Neuronal stem cell (in vitro differentiated cells): Measurements from ENCODE around the gene AQP2.

Source experiments
- DNase-seq: peaks from one replicate; pipeline ENCODE4 v3.0.0-alpha.2; 2013; ENCODE audit warnings: low spot score
- H2AFZ ChIP-seq: one replicate; pipeline ENCODE4 v1.6.1; 2013; ENCODE audit warnings: mild to moderate bottlenecking, low read length, inconsistent platforms
- H2AK5ac ChIP-seq: 2 replicates; pipeline ENCODE4 v1.6.1; 2013; ENCODE audit warnings: low read depth, mild to moderate bottlenecking, inconsistent platforms, low read length, moderate library complexity, mixed read lengths
- H2BK120ac ChIP-seq: 2 replicates; pipeline ENCODE4 v1.6.1; 2013; ENCODE audit warnings: low read depth, mild to moderate bottlenecking, inconsistent platforms, low read length, moderate library complexity, mixed read lengths
- H2BK12ac ChIP-seq: one replicate; pipeline ENCODE4 v1.6.1; 2013; ENCODE audit warnings: low read length, inconsistent platforms
- H2BK15ac ChIP-seq: 2 replicates; pipeline ENCODE4 v1.6.1; 2013; ENCODE audit warnings: mild to moderate bottlenecking, low read length, inconsistent platforms, mixed read lengths
- H2BK5ac ChIP-seq: one replicate; pipeline ENCODE4 v1.6.1; 2013; ENCODE audit warnings: inconsistent platforms, mild to moderate bottlenecking, low read length, moderate library complexity
- H3K14ac ChIP-seq: one replicate; pipeline ENCODE4 v1.6.1; 2013; ENCODE audit warnings: low read length, inconsistent platforms
- H3K18ac ChIP-seq: 2 replicates; pipeline ENCODE4 v1.6.1; 2013; ENCODE audit warnings: low read length, inconsistent platforms
- H3K23ac ChIP-seq: 2 replicates; pipeline ENCODE4 v1.6.1; 2013; ENCODE audit warnings: low read depth, mild to moderate bottlenecking, mixed read lengths, low read length, inconsistent platforms; ENCODE audit not compliant: poor library complexity
- H3K27ac ChIP-seq: replicated peaks from 3 replicates; pipeline ENCODE4 v1.5.1; 2013; ENCODE audit warnings: low read length, inconsistent platforms
- H3K27me3 ChIP-seq, 3 experiments: 2 replicates each; pipeline ENCODE4 v1.6.1; 2013; ENCODE audit warnings: low read length in 3 of 3, mild to moderate bottlenecking in 2 of 3, inconsistent platforms in 1 of 3, low read depth in 1 of 3, mixed read lengths in 1 of 3, moderate library complexity in 1 of 3; ENCODE audit not compliant: control insufficient read depth in 3 of 3, insufficient read depth in 3 of 3
- H3K36me3 ChIP-seq, 2 donors: replicated peaks in 1 of 2; 2 replicates each; pipeline ENCODE4 v1.6.1; 2013; ENCODE audit warnings: low read length in 2 of 2; ENCODE audit not compliant: control insufficient read depth in 2 of 2, insufficient read depth in 2 of 2
- H3K4ac ChIP-seq: 2 replicates; pipeline ENCODE4 v1.6.1; 2013; ENCODE audit warnings: inconsistent platforms, mild to moderate bottlenecking, low read length, moderate library complexity
- H3K4me1 ChIP-seq, 2 donors: 1 replicate in 1 of 2; 2 replicates in 1 of 2; pipeline ENCODE4 v1.6.1; 2013; ENCODE audit warnings: low read length in 2 of 2, low read depth in 1 of 2; ENCODE audit not compliant: control insufficient read depth in 2 of 2, insufficient read depth in 1 of 2
- H3K4me2 ChIP-seq: one replicate; pipeline ENCODE4 v1.6.1; 2013; ENCODE audit warnings: mild to moderate bottlenecking, low read length, inconsistent platforms; ENCODE audit not compliant: insufficient read depth, poor library complexity, severe bottlenecking
- H3K4me3 ChIP-seq, 2 donors: 2 replicates each; pipeline ENCODE4 v1.5.1; 2013; ENCODE audit warnings: low read length in 2 of 2, mild to moderate bottlenecking in 2 of 2, inconsistent platforms in 1 of 2, moderate library complexity in 1 of 2
- H3K79me1 ChIP-seq: one replicate; pipeline ENCODE4 v1.6.1; 2013; ENCODE audit warnings: low read depth, mild to moderate bottlenecking, inconsistent platforms, low read length, moderate library complexity
- H3K9ac ChIP-seq: one replicate; pipeline ENCODE4 v1.6.1; 2013; ENCODE audit warnings: mild to moderate bottlenecking, low read depth, low read length, inconsistent platforms; ENCODE audit not compliant: poor library complexity
- H3K9me3 ChIP-seq, 2 donors: replicated peaks in 1 of 2; 2 replicates each; pipeline versions ENCODE3 to v1.6.1; 2013; ENCODE audit warnings: low read length in 2 of 2, mild to moderate bottlenecking in 2 of 2, inconsistent platforms in 1 of 2, low read depth in 1 of 2, mixed read lengths in 1 of 2, moderate library complexity in 1 of 2; ENCODE audit not compliant: control insufficient read depth in 2 of 2, insufficient read depth in 1 of 2
- H4K8ac ChIP-seq: one replicate; pipeline ENCODE4 v1.6.1; 2013; ENCODE audit warnings: low read depth, mild to moderate bottlenecking, inconsistent platforms, low read length, moderate library complexity
- H4K91ac ChIP-seq: one replicate; pipeline ENCODE4 v1.6.1; 2013; ENCODE audit warnings: low read length, low read depth, mild to moderate bottlenecking, inconsistent platforms; ENCODE audit not compliant: poor library complexity
- WGBS, 2 donors: extraction: QIAGEN DNeasy Blood & Tissue Kit; methylation state at CpG; one replicate each; pipeline ENCODE4 v1.1.7; 2013; ENCODE audit warnings: missing lambda C conversion rate in 2 of 2, mixed read lengths in 1 of 2; ENCODE audit not compliant: insufficient read length in 2 of 2, insufficient replicate concordance in 1 of 2; ENCODE audit errors: extremely low coverage in 2 of 2; 5-methylcytosine and 5-hydroxymethylcytosine counted together

Gene AQP2

DNA sequence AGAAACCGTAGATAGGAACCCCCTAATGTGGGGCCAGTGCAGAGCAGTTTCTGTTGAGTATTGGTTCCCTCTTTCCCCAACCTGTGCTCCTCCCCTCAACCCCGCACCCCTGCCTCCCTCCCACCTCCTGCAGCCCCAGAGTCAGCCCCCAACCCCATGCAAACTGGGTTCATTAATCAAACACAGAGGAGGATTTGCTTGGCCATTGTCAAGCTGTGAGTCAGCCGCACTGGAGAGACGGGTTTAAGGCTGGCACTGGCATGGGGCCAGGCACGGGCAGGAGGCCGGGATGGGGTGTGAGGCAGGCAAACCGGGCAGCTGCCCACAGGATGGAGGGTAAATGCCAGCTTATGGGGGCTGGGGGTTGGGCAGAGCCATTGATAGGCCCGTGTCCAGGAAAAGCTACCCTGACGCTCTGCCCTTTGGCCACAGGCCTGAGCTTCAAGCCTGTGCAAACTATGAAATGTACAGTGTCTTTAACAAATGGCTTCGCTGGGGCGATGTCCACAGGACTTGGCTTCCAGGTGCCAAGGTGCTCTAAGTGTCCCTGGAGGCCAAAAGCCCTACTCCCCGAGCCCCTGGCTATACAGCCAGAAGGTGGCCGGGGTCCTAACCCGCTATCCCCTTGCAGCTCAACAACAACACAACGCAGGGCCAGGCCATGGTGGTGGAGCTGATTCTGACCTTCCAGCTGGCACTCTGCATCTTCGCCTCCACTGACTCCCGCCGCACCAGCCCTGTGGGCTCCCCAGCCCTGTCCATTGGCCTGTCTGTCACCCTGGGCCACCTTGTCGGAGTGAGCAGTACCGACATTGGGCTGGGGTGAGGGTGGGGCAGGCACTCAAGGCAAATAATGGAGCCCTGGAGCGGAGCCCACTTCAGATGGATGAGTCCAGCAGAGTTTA lies 12.6 kb downstream of the AQP2 start:
- no peak overlapping the region for H2AFZ ChIP-seq
- H2AK5ac ChIP-seq = peak overlapping the region; percentile 56
- WGBS, 2 donors = no CpG with 5 or more reads among the region's 21 CpGs
- H4K8ac ChIP-seq = no peak overlapping the region
- H3K79me1 ChIP-seq = no peaks in the 10 kb centered on the region
- H2BK12ac ChIP-seq = no peak overlapping the region
- H3K4me3 ChIP-seq = no peak overlapping the region
- H2BK15ac ChIP-seq = no peak overlapping the region
- no peak overlapping the region for H3K18ac ChIP-seq
- H3K27me3 ChIP-seq = peaks cover 8 to 42% (median 24%) of the 10 kb centered on the region in 3 experiments
- H3K4ac ChIP-seq = no peak overlapping the region
- H3K14ac ChIP-seq = no peak overlapping the region
- no peak for DNase-seq
- no peak overlapping the region for H3K9ac ChIP-seq
- no peak overlapping the region for H4K91ac ChIP-seq
- no peaks in the 10 kb centered on the region for H3K36me3 ChIP-seq
- H3K4me1 ChIP-seq = peaks cover 26 to 33% of the 10 kb centered on the region in 2 donors
- H2BK5ac ChIP-seq = no peak overlapping the region
- no peaks in the 10 kb centered on the region for H3K9me3 ChIP-seq
- peak overlapping the region; percentile 80 for H3K23ac ChIP-seq
- no peak overlapping the region for H3K27ac ChIP-seq
- no peak overlapping the region for H3K4me2 ChIP-seq
- no peak overlapping the region for H2BK120ac ChIP-seq

- H3K79me1 ChIP-seq = no peaks in the 10 kb centered on the region
- H3K9me3 ChIP-seq = no peaks in the 10 kb centered on the region
- peak overlapping the region; percentile 9 for H3K14ac ChIP-seq
- no peak overlapping the region for H3K18ac ChIP-seq
- H3K27me3 ChIP-seq = peaks cover 8 to 41% (median 34%) of the 10 kb centered on the region in 3 experiments
- H3K23ac ChIP-seq = no peak overlapping the region
- H2BK15ac ChIP-seq = no peak overlapping the region
- no peak overlapping the region for H2BK12ac ChIP-seq
- H2AFZ ChIP-seq = no peak overlapping the region
- DNase-seq = no peak
- no CpG with 5 or more reads among the region's 17 CpGs for WGBS, 2 donors
- H3K4me1 ChIP-seq = peaks cover 24 to 30% of the 10 kb centered on the region in 2 donors
- H4K8ac ChIP-seq = no peak overlapping the region
- no peak overlapping the region for H4K91ac ChIP-seq
- no peak overlapping the region for H3K4me2 ChIP-seq
- H3K9ac ChIP-seq = no peak overlapping the region
- H2BK120ac ChIP-seq = no peak overlapping the region
- H3K4ac ChIP-seq = no peak overlapping the region
- no peak overlapping the region for H2BK5ac ChIP-seq
- H3K4me3 ChIP-seq = no peak overlapping the region
- no peaks in the 10 kb centered on the region for H3K36me3 ChIP-seq
- peak overlapping the region; percentile 71 for H2AK5ac ChIP-seq
- no peak overlapping the region for H3K27ac ChIP-seq
These were observed 13.7 kb downstream of the AQP2 start for GRCh38 chr12:49963976-49964815.

- Histone ChIP-seq H3K14ac (no peak overlapping the region), H3K79me1 (no peaks in the 10 kb centered on the region)
- no CpG with 5 or more reads among the region's 13 CpGs for WGBS, 2 donors
These were observed 14.5 kb downstream of the AQP2 start for GRCh38 chr12:49964849-49965624.

More at GRCh38 chr12:49964849-49965624, 14.5 kb downstream of the AQP2 start:
- Histone ChIP-seq H3K27me3 (peaks cover 8 to 39% (median 36%) of the 10 kb centered on the region in 3 experiments), H3K9ac (peak overlapping the region; percentile 61), H4K8ac (no peak overlapping the region), H2AK5ac (peak overlapping the region; percentile 71), H3K4me1 (peaks cover 17 to 21% of the 10 kb centered on the region in 2 donors), H3K36me3 (no peaks in the 10 kb centered on the region), H3K9me3 (no peaks in the 10 kb centered on the region), H3K23ac (no peak overlapping the region), H3K27ac (no peak overlapping the region), H2AFZ (no peak overlapping the region), H3K4me2 (no peak overlapping the region), H3K4ac (no peak overlapping the region), H3K4me3 (no peak overlapping the region), H3K18ac (peak overlapping the region; percentile 44), H2BK120ac (no peak overlapping the region), H2BK12ac (no peak overlapping the region), H2BK5ac (no peak overlapping the region), H2BK15ac (no peak overlapping the region), H4K91ac (no peak overlapping the region)
- no peak for DNase-seq
